ENCODE data around the gene NECTIN1.

GRCh38 chr11:119701591-119702549, 27.1 kb downstream of the NECTIN1 start:
- TF ChIP-seq CTCF (IDR thresholded peaks at IDR 0.05) (no peak), EZH2phosphoT487 (IDR thresholded peaks at IDR 0.05) (no peak), EZH2 (IDR thresholded peaks at IDR 0.05) (no peak)

Data from neural progenitor cell (in vitro differentiated cells).